HCT116 (cell line): Measurements from ENCODE around the gene DBP. TPM values are rescaled to one million over a fixed set of nuclear protein-coding genes. Genes with fewer than 3 reads are reported as not detected.

Experiments used
- ATAC-seq: fragments of 200-7000 bp; cut with Tn5 transposase; 2 replicates; pipeline ENCODE4 v1.9.1; 2020; ENCODE audit warnings: mild to moderate bottlenecking, moderate library complexity
- BruUV-seq: library from RNA; stranded (reverse); fragments of 400-500 nt; replicated peaks from 2 replicates; lab custom pipeline; 2021; lab: Mats Ljungman, UMichigan
- CTCF ChIA-PET: fragments of 300-600 bp; sonication (Branson Sonifier 250); formaldehyde crosslinking; loops from one replicate; lab custom pipeline; 2021; ENCODE audit warnings: antibody characterized with exemption; lab: Charles Lee
- POLR2A ChIA-PET: fragments of 300-600, 350-600 bp; sonication (Branson Sonifier 250); formaldehyde crosslinking; loops from one replicate; lab custom pipeline; 2021; ENCODE audit warnings: antibody characterized with exemption; lab: Charles Lee
- RAD21 ChIA-PET, 2 experiments: fragments of 300-600 bp; sonication (Branson Sonifier 250); formaldehyde crosslinking; loops; one replicate each; lab custom pipeline; 2023; ENCODE audit warnings: low total read pairs in 2 of 2; ENCODE audit not compliant: uncharacterized antibody in 2 of 2, unreplicated experiment in 2 of 2, low non-redundant PET in 1 of 2; lab: Charles Lee
- DNase-seq: peaks from one replicate; pipeline ENCODE4 v3.0.0-alpha.2; 2010; ENCODE audit warnings: low read depth, low spot score
- H2AFZ ChIP-seq: fragments of 200-600 bp; shearing (Covaris generic), sonication (generic); 2 replicates; pipeline ENCODE4 v1.6.1; 2017; ENCODE audit warnings: low read depth, mixed run types, mixed read lengths, antibody characterized with exemption, low read length; ENCODE audit not compliant: poor library complexity, severe bottlenecking
- H3K27ac ChIP-seq: 2 replicates; pipeline ENCODE4 v1.5.1; 2012; ENCODE audit warnings: low read depth, low read length
- H3K27me3 ChIP-seq: fragments of 200-600 bp; sonication (generic); 2 replicates; pipeline ENCODE4 v1.6.1; 2016; ENCODE audit warnings: mixed run types, low read length, mixed read lengths; ENCODE audit not compliant: insufficient read depth
- H3K36me3 ChIP-seq, 2 experiments: fragments of 200-500 bp in 1 of 2; fragments of 200-600 bp in 1 of 2; sonication (Bioruptor generic) in 1 of 2; sonication (generic) in 1 of 2; 2 replicates each; pipeline versions ENCODE4 v1.5.1 to v1.6.1; 2014 to 2016; ENCODE audit warnings: low read length in 2 of 2, inconsistent platforms in 1 of 2, mixed read lengths in 1 of 2, mixed run types in 1 of 2; ENCODE audit not compliant: insufficient read depth in 2 of 2, control insufficient read depth in 1 of 2
- H3K4me1 ChIP-seq, 2 experiments: fragments of 200-600 bp in 1 of 2; sonication (generic) in 1 of 2; 2 replicates each; pipeline versions ENCODE4 v1.5.1 to v1.6.1; 2012 to 2017; ENCODE audit warnings: low read length in 2 of 2, inconsistent platforms in 1 of 2, mild to moderate bottlenecking in 1 of 2, mixed read lengths in 1 of 2, mixed run types in 1 of 2, moderate library complexity in 1 of 2; ENCODE audit not compliant: insufficient read depth in 2 of 2, control insufficient read depth in 1 of 2
- H3K4me2 ChIP-seq: fragments of 200-600 bp; sonication (generic); 2 replicates; pipeline ENCODE4 v1.6.1; 2017; ENCODE audit warnings: mixed run types, low read length, mixed read lengths
- H3K4me3 ChIP-seq, 2 experiments: fragments of 200-600 bp in 1 of 2; sonication (generic) in 1 of 2; replicated peaks in 1 of 2; 2 replicates each; pipeline ENCODE4 v1.5.1; 2011 to 2016; ENCODE audit warnings: low read length in 2 of 2, control low read depth in 1 of 2, low read depth in 1 of 2, mild to moderate bottlenecking in 1 of 2, mixed read lengths in 1 of 2, mixed run types in 1 of 2
- H3K79me2 ChIP-seq: fragments of 200-600 bp; sonication (generic); 2 replicates; pipeline ENCODE4 v1.6.1; 2017; ENCODE audit warnings: mild to moderate bottlenecking, mixed run types, low read length, moderate library complexity, mixed read lengths; ENCODE audit not compliant: insufficient read depth
- H3K9ac ChIP-seq: fragments of 200-600 bp; sonication (generic); 2 replicates; pipeline ENCODE4 v1.6.1; 2016; ENCODE audit warnings: low read length, mixed read lengths
- H3K9me2 ChIP-seq: fragments of 200-600 bp; sonication (generic), shearing (Covaris generic); 2 replicates; pipeline ENCODE4 v1.6.1; 2017; ENCODE audit warnings: mixed run types, mild to moderate bottlenecking, moderate library complexity; ENCODE audit not compliant: insufficient read depth
- H3K9me3 ChIP-seq, 2 experiments: fragments of 200-500 bp in 1 of 2; fragments of 200-600 bp in 1 of 2; sonication (Bioruptor generic) in 1 of 2; sonication (generic) in 1 of 2; 2 replicates each; pipeline ENCODE4 v1.6.1; 2014 to 2017; ENCODE audit warnings: low read length in 2 of 2, mixed read lengths in 2 of 2, inconsistent platforms in 1 of 2, low read depth in 1 of 2, mild to moderate bottlenecking in 1 of 2, mixed run types in 1 of 2, moderate library complexity in 1 of 2; ENCODE audit not compliant: control insufficient read depth in 1 of 2, insufficient read depth in 1 of 2
- H4K20me1 ChIP-seq: fragments of 200-600 bp; sonication (generic), shearing (Covaris generic); 2 replicates; pipeline ENCODE4 v1.6.1; 2017; ENCODE audit warnings: mixed run types, mild to moderate bottlenecking, moderate library complexity; ENCODE audit not compliant: insufficient read depth
- CBX3 ChIP-seq: IDR thresholded peaks from 2 replicates; pipeline ENCODE4 v1.6.1; 2012; ENCODE audit warnings: low read depth
- CEBPB ChIP-seq: IDR thresholded peaks from 2 replicates; pipeline ENCODE4 v1.6.1; 2012; ENCODE audit warnings: low read depth
- EGR1 ChIP-seq: IDR thresholded peaks from 2 replicates; pipeline ENCODE4 v1.6.1; 2012; ENCODE audit warnings: low read depth
- ELF1 ChIP-seq: IDR thresholded peaks from 2 replicates; pipeline ENCODE4 v1.6.1; 2012; ENCODE audit warnings: low read depth, borderline replicate concordance
- EZH2phosphoT487 ChIP-seq: fragments of 200-600 bp; IDR thresholded peaks from 2 replicates; pipeline ENCODE4 v1.6.1; 2018; ENCODE audit warnings: antibody characterized with exemption, borderline replicate concordance
- FOSL1 ChIP-seq: IDR thresholded peaks from 2 replicates; pipeline ENCODE4 v1.6.1; 2012; ENCODE audit warnings: low read depth
- JUND ChIP-seq: IDR thresholded peaks from 2 replicates; pipeline ENCODE4 v1.6.1; 2012
- POLR2A ChIP-seq: IDR thresholded peaks from 2 replicates; pipeline ENCODE4 v1.7.0; 2011; ENCODE audit warnings: borderline replicate concordance; ENCODE audit not compliant: insufficient read depth, insufficient read length; ENCODE audit errors: extremely low read depth
- POLR2AphosphoS5 ChIP-seq: IDR thresholded peaks from 2 replicates; pipeline ENCODE4 v1.6.1; 2011; ENCODE audit warnings: mild to moderate bottlenecking, low read depth, low read length, moderate library complexity
- RAD21 ChIP-seq: IDR thresholded peaks from 2 replicates; pipeline ENCODE4 v1.6.1; 2012; ENCODE audit warnings: low read depth, mild to moderate bottlenecking
- SIN3A ChIP-seq: IDR thresholded peaks from 2 replicates; pipeline ENCODE4 v1.6.1; 2012; ENCODE audit warnings: low read depth
- SP1 ChIP-seq: IDR thresholded peaks from 2 replicates; pipeline ENCODE4 v1.6.1; 2012; ENCODE audit warnings: low read depth
- SRF ChIP-seq: IDR thresholded peaks from 2 replicates; pipeline ENCODE4 v1.6.1; 2012; ENCODE audit warnings: low read depth
- TCF7L2 ChIP-seq: IDR thresholded peaks from 2 replicates; pipeline ENCODE4 v1.7.0; 2011; ENCODE audit warnings: borderline replicate concordance, inconsistent platforms; ENCODE audit not compliant: insufficient read depth, insufficient read length; ENCODE audit errors: extremely low read depth
- YY1 ChIP-seq: IDR thresholded peaks from 2 replicates; pipeline ENCODE4 v1.6.1; 2011; ENCODE audit warnings: low read length, low read depth, moderate library complexity, mild to moderate bottlenecking; ENCODE audit not compliant: insufficient replicate concordance; ENCODE audit errors: extremely low read depth
- ZFX ChIP-seq: fragments of 450-650 bp; IDR thresholded peaks from 2 replicates; pipeline ENCODE4 v1.6.1; 2017
- ZNF274 ChIP-seq: fragments of 200-500 bp; sonication (Bioruptor generic); IDR thresholded peaks from 2 replicates; pipeline ENCODE4 v1.6.1; 2014; ENCODE audit warnings: mild to moderate bottlenecking, low read depth, low read length, inconsistent platforms
- intact Hi-C: fragments of 100-400 bp; cut with micrococcal nuclease; formaldehyde crosslinking; loops from 2 replicates; pipeline ENCODE4 v1.10.0; 2022
- total RNA-seq: library from RNA; stranded (reverse); gene quantifications from one replicate; pipeline ENCODE4 v1.2.1, GENCODE V29; 2021; ENCODE audit not compliant: unreplicated experiment
- TF ChIP-seq, protein P1 (sequence below): IDR thresholded peaks from 2 replicates; pipeline ENCODE4 v1.6.1; 2011; ENCODE audit warnings: mild to moderate bottlenecking, low read length, moderate library complexity; ENCODE audit not compliant: insufficient replicate concordance; ENCODE audit errors: extremely low read depth
- TF ChIP-seq, protein P2 (sequence below): IDR thresholded peaks from 2 replicates; pipeline ENCODE4 v1.6.1; 2012; ENCODE audit warnings: low read depth
- TF ChIP-seq, protein P3 (sequence below): IDR thresholded peaks from 2 replicates; pipeline ENCODE4 v1.6.1; 2012
- TF ChIP-seq, protein P4 (sequence below), 3 experiments: fragments of 200-600 bp in 1 of 3; sonication (generic) in 1 of 3; IDR thresholded peaks in 2 of 3; conservative IDR thresholded peaks in 1 of 3; 2 replicates each; pipeline ENCODE4 v1.5.1; 2012 to 2017; ENCODE audit warnings: low read depth in 2 of 3, low read length in 2 of 3, antibody characterized with exemption in 1 of 3, borderline replicate concordance in 1 of 3, control low read depth in 1 of 3, mild to moderate bottlenecking in 1 of 3, mixed read lengths in 1 of 3, mixed run types in 1 of 3, moderate library complexity in 1 of 3; ENCODE audit not compliant: insufficient read depth in 1 of 3

The DBP gene
- total RNA-seq, 1 experiment from 2014 or later: 45.9 TPM

DNA sequence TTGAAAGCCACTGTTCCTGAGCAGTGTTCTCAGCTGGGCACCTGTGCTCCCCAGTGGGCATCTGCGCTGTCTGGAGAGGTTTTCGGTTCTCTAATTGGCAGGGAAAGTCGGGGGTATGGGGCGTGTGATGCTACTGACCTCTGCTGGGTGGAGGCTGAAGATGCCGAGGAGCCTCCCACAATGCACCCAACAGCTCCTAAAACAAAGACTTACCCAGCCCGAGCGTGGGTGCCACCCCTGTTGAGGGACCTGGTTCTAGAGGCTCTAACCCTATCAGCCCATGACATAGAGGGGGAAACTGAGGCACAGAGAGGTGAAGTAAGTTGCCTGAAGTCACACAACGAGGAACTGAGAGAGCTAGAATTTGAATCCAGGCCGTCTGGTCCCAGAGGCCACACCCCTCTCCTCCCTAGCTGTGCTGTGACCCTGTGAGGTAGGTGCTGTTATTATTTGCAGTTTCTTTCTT lies 28.3 kb downstream of the DBP start:
- ChIA-PET CTCF (interaction anchor here (0.8 to 2.3 kb wide), 17 partner anchors 9 to 385 kb away, joined by 3 to 20 read pairs (median 4); partner anchors contain the start of genes RPL18, RUVBL2 and SPHK2), RAD21 (interaction anchor here (0.6 to 1.1 kb wide), 4 partner anchors 103 to 240 kb away, joined by 3 to 7 read pairs (median 4); no protein-coding TSS in a partner anchor), POLR2A (interaction anchor here (0.7 to 3.2 kb wide), 10 partner anchors 9 to 385 kb away, joined by 3 to 31 read pairs (median 4); partner anchors contain the start of genes RPL18, RUVBL2 and SPHK2)
- ATAC-seq (peak; percentile 92), DNase-seq (peak; percentile 66)
- H2AFZ ChIP-seq: peak overlapping the region; percentile 99
- peak overlapping the region; percentile 89 for H3K4me2 ChIP-seq
- H4K20me1 ChIP-seq: no peaks in the 10 kb centered on the region
- intact Hi-C loops: no loop called here
- H3K4me3 ChIP-seq: peak overlapping the region; percentile 22 to 50
- peak overlapping the region; percentile 10; the same call in 1 of the 2 replicates for H3K27ac ChIP-seq
- H3K27me3 ChIP-seq: no peaks in the 10 kb centered on the region
- peak overlapping the region; percentile 57 for H3K9ac ChIP-seq
- no peaks in the 10 kb centered on the region for H3K9me3 ChIP-seq
- no peaks in the 10 kb centered on the region for H3K36me3 ChIP-seq
- H3K9me2 ChIP-seq: no peaks in the 10 kb centered on the region
- peaks cover 5 to 13% of the 10 kb centered on the region in 2 experiments; a peak in 3 of 4 replicates for H3K4me1 ChIP-seq
- BruUV-seq: no TSS peak
- no peaks in the 10 kb centered on the region for H3K79me2 ChIP-seq
- no peak for TF ChIP-seq SP1
- no peak for TF ChIP-seq YY1
- TF ChIP-seq CBX3: no peak
- no peak for TF ChIP-seq SIN3A
- TF ChIP-seq ZNF274: no peak
- TF ChIP-seq ELF1: no peak
- TF ChIP-seq, protein P1, sequence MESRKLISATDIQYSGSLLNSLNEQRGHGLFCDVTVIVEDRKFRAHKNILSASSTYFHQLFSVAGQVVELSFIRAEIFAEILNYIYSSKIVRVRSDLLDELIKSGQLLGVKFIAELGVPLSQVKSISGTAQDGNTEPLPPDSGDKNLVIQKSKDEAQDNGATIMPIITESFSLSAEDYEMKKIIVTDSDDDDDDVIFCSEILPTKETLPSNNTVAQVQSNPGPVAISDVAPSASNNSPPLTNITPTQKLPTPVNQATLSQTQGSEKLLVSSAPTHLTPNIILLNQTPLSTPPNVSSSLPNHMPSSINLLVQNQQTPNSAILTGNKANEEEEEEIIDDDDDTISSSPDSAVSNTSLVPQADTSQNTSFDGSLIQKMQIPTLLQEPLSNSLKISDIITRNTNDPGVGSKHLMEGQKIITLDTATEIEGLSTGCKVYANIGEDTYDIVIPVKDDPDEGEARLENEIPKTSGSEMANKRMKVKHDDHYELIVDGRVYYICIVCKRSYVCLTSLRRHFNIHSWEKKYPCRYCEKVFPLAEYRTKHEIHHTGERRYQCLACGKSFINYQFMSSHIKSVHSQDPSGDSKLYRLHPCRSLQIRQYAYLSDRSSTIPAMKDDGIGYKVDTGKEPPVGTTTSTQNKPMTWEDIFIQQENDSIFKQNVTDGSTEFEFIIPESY: no peak
- no peak for TF ChIP-seq SRF
- no peak for TF ChIP-seq POLR2AphosphoS5
- TF ChIP-seq JUND: no peak
- TF ChIP-seq RAD21: peak; percentile 92
- TF ChIP-seq, protein P2, sequence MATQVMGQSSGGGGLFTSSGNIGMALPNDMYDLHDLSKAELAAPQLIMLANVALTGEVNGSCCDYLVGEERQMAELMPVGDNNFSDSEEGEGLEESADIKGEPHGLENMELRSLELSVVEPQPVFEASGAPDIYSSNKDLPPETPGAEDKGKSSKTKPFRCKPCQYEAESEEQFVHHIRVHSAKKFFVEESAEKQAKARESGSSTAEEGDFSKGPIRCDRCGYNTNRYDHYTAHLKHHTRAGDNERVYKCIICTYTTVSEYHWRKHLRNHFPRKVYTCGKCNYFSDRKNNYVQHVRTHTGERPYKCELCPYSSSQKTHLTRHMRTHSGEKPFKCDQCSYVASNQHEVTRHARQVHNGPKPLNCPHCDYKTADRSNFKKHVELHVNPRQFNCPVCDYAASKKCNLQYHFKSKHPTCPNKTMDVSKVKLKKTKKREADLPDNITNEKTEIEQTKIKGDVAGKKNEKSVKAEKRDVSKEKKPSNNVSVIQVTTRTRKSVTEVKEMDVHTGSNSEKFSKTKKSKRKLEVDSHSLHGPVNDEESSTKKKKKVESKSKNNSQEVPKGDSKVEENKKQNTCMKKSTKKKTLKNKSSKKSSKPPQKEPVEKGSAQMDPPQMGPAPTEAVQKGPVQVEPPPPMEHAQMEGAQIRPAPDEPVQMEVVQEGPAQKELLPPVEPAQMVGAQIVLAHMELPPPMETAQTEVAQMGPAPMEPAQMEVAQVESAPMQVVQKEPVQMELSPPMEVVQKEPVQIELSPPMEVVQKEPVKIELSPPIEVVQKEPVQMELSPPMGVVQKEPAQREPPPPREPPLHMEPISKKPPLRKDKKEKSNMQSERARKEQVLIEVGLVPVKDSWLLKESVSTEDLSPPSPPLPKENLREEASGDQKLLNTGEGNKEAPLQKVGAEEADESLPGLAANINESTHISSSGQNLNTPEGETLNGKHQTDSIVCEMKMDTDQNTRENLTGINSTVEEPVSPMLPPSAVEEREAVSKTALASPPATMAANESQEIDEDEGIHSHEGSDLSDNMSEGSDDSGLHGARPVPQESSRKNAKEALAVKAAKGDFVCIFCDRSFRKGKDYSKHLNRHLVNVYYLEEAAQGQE: no peak
- TF ChIP-seq TCF7L2: peak; percentile 11
- TF ChIP-seq, protein P3, sequence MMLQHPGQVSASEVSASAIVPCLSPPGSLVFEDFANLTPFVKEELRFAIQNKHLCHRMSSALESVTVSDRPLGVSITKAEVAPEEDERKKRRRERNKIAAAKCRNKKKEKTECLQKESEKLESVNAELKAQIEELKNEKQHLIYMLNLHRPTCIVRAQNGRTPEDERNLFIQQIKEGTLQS: no peak
- no peak for TF ChIP-seq POLR2A
- TF ChIP-seq EZH2phosphoT487: no peak
- no peak for TF ChIP-seq ZFX
- no peak for TF ChIP-seq CEBPB
- no peak for TF ChIP-seq FOSL1
- TF ChIP-seq, protein P4, sequence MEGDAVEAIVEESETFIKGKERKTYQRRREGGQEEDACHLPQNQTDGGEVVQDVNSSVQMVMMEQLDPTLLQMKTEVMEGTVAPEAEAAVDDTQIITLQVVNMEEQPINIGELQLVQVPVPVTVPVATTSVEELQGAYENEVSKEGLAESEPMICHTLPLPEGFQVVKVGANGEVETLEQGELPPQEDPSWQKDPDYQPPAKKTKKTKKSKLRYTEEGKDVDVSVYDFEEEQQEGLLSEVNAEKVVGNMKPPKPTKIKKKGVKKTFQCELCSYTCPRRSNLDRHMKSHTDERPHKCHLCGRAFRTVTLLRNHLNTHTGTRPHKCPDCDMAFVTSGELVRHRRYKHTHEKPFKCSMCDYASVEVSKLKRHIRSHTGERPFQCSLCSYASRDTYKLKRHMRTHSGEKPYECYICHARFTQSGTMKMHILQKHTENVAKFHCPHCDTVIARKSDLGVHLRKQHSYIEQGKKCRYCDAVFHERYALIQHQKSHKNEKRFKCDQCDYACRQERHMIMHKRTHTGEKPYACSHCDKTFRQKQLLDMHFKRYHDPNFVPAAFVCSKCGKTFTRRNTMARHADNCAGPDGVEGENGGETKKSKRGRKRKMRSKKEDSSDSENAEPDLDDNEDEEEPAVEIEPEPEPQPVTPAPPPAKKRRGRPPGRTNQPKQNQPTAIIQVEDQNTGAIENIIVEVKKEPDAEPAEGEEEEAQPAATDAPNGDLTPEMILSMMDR (IDR thresholded peaks at IDR 0.05 in 2 of 3, conservative IDR thresholded peaks at IDR 0.05 in 1 of 3; ENCODE audit: borderline replicate concordance in 1 of 3, insufficient read depth in 1 of 3, low read depth in 2 of 3, low read length in 2 of 3): peak; percentile 77 to 80 (median 77)
- no peak for TF ChIP-seq EGR1
